ENCODE data around the gene PIK3C3.
"Not testable (repeated sequence)": the region's sequence is repeated elsewhere in the genome, so short reads cannot be mapped to it uniquely, and the experiment has no call there.

PIK3C3 gene

DNA sequence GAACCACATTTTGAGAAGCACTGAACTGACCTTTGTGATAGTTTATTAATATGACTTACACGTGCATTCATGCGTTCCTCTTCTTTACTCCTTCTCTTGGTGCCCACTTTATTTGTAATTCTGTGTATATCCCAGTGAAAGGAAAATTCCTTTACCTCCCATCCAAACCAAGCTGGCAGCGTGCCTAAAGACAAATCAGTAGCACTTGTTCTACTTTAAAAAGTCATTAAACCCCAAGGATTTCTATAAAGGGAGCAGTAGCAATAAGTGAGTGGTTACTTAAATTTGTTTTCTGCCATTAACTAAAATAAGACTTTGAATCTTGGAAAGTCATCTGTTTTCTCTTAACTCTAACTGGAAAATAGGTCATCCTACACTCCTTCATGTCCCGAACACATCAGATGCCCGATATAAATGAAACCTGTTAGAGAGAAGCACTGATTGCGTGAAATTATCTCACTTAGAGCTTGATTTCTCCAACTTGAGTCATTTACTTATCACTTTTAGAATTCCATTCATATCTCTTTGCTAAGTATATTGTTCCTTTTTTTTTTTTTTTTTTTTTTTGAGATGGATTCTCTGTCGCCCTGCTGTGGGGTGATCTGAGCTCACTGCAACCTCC lies 10.7 kb downstream of the PIK3C3 start:
- DNase-seq (ENCODE audit: low read depth), result no peak

DNA sequence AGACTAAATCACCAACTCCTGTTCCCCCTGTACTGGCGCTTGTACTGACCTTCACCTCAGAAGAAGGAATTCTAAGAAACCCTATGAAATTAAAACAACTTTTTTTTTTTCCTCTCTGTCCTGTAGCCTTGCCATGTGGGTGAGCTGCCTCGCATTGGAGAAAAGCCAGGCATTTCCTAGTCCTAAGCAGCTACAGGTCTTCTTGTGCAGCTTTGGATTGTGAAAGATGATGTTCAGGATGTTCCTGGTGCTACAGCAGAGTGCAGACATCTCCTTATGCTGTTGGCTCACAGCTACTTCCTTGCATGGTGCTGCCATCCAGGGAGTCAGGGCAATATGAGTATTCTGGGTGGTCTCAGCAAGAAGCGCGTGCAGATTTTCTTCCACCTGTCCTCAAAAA lies 11.9 kb downstream of the PIK3C3 start:
- no peak for DNase-seq (ENCODE audit: low read depth)

DNA sequence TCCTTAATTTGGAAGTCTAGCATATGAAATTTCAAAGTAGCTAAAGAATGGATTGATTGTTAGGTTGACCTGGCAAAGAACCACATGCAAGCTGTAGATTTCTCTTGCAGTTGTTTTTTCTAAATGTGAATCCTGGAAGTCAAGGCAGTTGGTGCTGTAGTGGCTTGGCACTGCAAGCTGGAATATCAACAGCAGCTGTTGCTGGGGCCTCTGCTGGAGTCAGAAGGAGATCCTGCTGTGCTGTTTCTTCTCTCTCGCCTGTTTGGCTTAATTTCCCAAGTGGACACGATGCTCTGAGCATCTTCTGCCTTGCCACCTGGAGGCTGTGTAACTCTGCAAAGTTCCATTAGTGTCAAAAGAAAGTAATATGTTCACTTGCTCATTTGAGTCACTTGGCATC lies 12.6 kb downstream of the PIK3C3 start:
- no peak for DNase-seq (ENCODE audit: low read depth)

DNA sequence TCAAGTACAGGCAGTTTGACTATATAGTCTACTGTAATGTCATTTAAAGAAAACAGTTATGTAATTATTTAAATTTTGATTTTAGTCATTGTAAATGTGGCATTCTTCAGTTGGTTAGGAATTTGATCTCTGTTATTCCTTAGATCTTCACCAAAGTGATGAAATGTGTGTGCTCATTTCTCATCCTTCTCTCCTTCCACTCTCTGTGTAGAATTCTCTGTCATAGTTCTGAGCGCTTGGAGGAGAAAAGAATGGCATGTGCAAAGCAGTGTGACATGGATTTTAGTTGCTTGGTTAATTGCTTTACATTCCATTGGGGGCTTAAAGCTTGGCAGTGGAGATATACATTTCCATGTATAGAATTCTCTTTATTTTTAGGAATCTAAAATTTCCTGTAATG lies 14.8 kb downstream of the PIK3C3 start:
- no peak for DNase-seq (ENCODE audit: low read depth)

DNA sequence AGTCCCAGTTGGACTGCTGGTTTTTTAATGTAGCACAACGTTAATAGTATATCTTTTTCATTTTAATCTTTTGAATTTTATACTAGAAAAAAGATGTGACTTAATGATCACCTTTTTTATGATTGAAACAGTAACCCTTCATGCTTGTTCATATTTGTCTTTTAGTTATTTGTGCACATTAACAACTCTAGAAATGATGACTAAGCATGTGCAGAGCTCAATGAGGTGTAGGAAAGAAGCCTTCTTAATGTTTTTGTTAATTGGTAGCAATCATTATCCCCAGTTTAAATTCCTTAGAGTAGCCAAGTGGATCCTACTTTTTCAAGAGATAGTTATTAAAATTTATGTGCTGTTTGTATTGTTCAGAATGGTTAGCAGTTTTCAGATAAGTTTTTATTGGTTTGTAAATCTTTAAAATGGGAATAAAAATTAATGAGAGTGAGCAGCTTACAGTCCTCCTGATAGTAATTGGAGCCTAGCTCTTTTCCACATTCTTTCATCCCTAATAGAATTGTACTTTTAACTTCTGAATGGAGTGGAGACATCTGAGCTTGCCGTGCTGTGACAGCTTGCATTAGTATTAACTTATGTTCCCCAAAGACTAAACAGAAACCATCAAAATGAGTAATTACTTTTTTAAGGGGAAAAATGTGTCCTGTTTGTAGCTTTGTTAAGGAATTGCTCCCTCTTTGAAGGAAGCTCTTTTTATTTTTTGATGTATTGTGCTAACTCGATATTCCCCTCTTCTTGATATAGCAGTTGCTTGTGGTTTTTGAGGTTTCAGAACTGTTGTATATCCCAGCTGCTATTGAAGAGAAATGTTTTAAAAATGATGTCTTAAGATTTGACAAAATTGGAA lies 17.3 kb downstream of the PIK3C3 start:
- DNase-seq (ENCODE audit: low read depth), result no peak

DNA sequence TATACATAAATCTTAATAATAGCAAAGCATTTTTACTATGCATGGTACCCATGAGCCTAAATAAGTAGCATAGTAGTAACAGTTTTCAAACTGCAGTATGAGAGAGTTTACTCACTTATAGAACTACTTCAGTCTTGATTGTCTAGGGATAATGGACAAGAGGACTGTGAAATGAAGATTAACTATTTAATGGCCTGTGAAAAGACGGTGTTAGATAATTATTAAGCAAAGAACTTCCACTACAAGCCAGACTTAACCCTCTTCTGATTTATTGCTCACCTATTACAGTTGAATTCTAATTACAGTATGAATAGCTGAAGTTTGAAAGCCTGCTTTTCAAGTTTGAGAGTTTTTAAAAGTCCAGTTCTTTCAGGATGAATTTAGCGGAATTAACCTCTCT lies 18.9 kb downstream of the PIK3C3 start:
- no peak for DNase-seq (ENCODE audit: low read depth)

DNA sequence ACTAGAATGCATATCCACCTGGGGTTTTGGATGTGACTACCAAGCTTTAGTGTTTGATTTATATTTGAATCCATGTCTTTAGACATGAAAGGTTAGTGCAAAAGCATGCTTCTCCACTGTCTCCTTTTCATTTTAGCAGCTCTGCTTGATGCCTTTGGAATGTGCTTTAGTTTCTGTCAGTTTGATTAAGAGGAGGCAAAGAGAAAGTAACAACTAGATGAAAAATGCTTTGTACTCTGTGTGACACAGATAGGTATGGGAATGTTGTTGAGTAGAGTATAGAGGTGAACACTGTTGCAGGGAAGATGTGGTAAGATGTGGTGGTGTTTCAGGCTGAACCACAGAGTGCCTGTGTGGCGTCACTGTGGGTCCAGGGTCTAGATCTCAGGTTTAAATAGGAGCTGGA lies 19.8 kb downstream of the PIK3C3 start:
- DNase-seq (ENCODE audit: low read depth), result no peak

DNA sequence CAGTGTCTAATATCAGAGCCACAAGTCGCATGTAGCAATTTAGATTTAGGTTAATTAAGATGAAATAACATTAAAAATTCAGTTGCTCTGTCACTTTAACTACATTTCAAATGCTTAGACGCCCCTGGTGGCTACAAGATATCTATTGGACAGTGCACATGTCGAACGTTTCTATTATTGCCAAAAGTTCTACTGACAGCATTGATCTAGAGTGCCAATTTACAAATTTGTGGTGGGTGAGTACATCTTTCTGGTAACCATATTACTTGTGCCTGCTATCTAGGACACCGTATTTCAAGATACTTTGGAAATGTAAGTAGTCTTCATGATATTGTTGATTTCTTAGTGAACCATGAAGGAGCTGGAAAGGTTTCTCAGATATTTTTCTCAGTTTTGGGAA lies 20.2 kb downstream of the PIK3C3 start:
- DNase-seq (ENCODE audit: low read depth), result no peak

DNA sequence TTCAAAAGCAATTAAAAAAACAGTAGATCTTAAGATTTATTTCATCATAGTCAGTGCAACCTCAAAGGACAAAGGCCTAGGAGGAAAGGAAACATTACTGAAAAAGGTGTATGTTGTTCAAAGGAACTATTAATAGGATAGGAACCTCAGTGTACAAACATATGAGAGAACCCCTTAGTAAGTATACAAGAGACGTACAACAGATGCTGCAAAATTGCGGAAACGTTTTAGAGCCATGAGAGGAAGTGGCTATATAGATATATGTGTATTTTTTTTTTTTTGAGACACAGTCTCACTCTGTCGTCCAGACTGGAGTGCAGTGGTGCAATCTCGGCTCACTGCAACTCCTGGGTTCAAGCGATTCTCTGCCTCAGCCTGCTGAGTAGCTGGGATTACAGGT lies 22.2 kb downstream of the PIK3C3 start:
- DNase-seq (ENCODE audit: low read depth), result no peak

DNA sequence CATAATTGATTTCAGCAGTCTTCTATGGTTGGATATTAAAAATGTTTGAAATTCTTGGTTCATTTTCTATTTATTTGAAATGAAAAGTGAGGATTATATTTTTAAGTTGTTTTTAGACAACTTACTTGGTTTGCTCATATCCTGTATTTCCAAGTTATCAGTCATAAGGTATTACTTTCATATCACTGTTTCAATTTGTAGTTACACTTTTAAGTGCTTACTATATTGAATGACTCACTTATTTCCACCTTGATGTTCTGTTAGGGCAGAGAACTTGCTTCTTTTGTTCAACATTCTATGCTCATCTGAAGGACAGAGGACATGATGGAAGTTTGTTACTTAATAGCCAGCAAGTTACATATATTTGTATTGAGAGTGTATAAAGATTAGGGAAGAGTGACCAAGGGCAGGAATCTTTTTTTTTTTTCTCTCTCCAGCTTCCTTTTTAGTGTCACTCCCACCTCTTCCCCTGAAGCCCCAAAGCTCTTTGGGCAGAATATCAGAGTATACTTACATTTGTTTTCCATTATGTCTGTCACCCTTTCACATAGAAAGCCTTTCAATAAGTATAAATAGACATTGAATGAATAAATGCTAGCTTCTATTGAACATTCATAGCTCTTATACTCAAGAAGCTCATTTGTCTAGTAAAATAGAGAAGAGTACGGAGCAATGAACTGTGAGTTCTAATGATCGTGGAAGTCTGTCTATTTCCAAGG lies 28.1 kb downstream of the PIK3C3 start:
- no peak for DNase-seq (ENCODE audit: low read depth)

DNA sequence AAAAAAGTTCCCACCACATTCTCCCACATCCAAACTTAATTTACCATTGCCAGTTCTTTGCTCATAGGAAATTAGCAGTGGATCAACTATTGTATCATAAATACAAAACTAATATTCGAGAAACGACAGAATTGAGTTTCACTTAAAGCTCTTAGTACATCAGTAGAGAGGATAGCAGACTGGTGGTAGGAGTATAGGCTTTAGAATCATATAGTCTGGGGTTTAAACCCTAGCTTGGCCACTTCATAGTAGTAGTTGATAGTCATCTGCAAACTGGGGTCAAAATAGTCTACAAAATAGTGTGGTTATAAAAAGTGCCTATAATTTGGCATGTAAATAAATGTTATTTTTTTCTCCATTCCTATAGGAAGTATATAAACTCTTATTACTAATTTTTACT lies 30.9 kb downstream of the PIK3C3 start:
- no peak for DNase-seq (ENCODE audit: low read depth)

DNA sequence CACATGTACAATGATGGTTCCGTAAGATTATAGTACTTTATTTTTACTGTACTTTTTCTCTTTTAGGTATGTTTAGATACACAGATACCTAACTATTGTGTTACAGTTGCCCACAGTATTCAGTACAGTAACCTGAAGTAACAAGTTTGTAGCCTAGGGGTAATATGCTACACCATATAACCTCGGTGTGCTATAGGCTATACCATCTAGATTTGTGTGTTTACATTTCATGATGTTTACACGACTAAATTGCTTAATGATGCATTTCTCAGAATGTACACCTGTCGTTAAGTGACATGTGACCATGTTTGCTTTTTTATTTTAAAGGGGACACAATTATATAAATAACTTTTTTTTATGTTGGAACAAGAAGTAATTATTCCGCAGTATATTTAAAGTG lies 34.5 kb downstream of the PIK3C3 start:
- DNase-seq (ENCODE audit: low read depth), result no peak

DNA sequence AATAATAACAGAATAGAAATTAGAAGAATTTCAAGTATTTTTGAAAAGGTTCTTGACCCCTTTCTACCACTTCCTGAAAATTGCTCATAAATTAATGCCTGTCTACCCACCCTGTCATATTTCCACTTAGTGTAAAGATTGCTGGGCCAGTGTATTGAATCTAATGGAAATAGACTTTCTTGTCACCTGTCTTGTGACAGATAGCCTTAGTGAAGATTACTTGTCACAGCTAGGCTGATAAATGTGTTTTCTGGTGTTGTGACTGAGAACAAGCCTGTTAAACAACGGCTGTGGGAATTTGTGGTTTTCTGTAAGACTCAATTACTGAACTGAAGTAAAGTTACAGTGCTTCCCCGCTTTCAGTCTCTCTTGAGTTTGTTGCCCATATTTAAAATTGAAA lies 37.0 kb downstream of the PIK3C3 start:
- no peak for DNase-seq (ENCODE audit: low read depth)

DNA sequence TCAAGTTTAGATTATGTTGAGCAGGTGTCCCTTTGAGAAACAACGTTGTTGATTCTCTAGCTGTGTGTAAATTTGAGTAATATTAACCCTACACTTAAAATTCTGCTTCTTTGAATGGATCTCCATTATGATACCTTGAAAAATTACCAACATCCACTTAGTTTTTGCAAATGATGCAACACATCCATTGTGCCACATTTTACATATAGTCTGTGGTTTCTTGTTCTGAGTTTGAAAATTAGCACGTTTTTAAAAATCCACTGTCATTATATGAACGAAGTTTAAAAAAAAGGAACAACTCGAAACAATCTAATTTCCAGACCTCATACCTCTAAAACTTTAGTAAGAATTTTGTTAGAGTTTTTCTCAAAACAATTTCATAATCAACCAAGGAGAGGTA lies 37.7 kb downstream of the PIK3C3 start:
- no peak for DNase-seq (ENCODE audit: low read depth)

DNA sequence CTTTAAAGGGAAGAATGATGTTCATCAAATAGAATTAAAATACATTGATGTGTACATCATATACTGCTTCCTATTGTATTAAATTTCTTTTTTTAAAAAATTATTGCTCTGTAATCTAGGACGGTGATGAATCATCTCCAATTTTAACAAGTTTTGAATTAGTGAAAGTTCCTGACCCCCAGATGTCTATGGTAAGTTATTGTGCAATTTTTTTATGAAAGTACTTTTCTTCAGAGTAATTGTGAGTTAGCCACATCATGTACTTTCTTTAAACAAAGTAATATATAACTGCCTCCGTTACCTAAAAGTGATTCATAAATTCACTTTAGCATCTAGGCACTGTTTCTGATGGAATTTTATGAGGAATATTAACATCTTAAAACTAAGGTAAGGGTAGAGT lies 38.1 kb downstream of the PIK3C3 start:
- no peak for DNase-seq (ENCODE audit: low read depth)

DNA sequence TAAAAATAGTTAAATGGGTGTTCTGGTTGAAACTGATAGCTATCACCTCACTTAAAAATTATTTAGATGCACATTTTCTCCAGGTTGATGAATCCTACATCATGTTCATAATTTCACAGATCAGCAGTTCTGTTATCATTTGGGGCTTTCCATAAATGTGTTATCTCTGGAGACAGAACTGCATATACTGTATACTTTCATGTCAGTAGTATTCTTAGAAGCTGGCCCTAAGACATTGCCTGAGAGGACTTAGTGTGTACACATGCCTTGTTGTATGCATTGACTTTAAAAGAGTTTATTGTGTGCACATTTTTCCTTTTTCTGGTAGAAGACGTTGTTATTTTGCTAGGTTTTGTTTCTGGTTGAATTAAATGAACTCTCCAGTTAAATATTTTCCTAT lies 41.0 kb downstream of the PIK3C3 start:
- DNase-seq (ENCODE audit: low read depth), result no peak

DNA sequence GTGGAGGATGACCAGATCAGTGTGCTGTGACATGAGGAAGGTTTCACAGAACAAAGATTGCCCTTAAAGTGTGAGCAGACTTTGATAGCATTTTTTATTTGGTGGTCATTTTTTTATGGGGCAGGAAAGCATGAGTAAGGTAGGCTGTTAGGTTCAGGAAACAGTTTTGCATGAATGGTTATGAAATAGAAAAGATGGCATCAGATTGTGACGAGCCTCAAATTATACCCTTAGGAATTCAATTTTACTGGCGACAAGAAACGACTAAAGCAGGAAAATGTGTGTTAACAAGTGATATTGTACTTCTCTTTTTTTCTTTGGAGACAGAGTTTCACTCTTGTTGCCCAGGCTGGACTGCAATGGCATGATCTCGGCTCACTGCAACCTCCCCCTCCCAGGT lies 44.7 kb downstream of the PIK3C3 start:
- no peak for DNase-seq (ENCODE audit: low read depth)

DNA sequence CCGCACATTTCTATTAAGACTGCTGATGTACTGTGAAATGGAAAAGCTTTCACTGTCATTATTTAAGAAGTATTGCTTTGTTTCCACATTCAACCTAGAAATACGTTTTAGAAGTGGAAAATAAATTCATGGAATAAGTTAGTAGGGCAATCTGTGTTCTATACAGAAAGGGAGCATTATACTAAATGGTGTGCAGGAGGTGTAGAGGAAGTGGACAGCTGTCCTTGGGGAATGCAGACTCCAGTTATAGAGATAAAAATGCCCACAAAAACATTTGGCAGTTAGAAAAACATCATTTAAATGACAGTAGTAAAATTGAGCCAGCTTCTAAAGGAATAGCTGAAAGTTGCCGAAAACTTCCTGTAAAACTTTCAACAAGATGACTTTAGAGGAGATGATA lies 46.8 kb downstream of the PIK3C3 start:
- no peak for DNase-seq (ENCODE audit: low read depth)

DNA sequence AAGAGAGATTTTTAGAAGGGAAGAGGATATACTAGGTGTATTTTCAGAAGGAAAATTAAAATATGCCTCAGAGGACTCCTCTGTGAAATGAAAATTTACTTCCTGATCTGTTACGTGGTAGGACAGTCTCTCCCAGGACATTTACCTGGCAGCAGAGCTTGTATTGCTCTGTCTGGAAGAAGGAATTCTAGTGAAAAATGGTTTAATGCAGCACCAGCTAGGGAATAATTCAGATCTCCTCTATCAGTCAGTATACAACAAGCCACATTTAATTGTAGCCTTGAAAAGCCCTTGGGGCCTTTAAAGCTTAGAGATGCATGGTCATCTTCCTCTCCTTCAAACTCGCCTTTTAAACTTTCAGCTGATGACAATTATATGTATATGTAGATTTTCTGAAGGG lies 49.6 kb downstream of the PIK3C3 start:
- no peak for DNase-seq (ENCODE audit: low read depth)

DNA sequence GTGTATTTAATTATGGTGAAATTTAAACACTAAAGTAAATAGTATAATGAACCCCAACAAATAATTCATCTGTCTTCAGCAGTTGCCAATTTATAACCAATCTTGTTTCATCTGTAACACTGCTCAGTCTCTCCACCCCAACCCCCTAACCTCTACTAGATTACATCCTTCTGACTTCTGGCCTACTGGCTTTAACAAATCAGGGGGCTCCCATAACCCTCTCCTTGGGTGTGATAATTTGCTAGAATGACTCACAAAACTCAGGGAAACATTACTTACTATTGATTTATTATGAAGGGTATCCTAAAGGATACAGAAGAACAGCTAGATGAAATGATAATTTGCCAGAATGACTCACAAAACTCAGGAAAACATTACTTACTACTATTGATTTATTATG lies 50.7 kb downstream of the PIK3C3 start:
- DNase-seq (ENCODE audit: low read depth), result no peak

DNA sequence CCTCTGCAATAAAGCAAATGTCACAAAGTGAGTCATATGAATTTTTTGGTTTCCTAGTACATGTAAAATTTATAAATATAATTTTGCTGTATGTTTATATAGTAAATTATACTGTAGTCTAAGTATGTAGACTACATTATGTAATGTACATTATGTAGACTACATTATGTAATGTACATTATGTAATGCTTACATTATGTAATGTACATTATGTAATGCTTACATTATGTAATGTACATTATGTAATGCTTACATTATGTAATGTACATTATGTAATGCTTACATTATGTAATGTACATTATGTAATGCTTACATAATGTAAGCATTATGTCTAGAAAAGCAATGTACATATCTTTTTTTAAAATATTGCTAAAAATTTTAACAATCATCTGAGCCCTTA lies 54.4 kb downstream of the PIK3C3 start:
- not testable (repeated sequence) for DNase-seq (ENCODE audit: low read depth)

DNA sequence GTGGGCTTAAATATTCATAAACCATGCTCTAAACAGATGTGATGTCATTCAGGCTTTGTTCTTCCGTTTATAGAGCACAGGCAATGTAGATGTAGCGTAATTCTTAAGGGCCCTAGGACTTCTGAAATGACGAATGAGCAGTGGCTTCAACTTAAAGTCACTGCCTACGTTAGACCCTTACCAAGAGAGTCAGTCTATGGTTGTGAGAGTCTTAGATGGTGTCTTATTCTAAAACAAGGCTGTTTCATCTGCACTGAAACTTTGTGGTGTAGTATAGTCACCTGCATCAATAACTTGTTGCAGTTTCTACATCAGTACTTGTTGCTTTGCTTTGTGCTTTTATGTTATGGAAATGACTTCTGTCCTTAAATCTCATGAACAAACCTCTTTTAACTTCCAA lies 56.0 kb downstream of the PIK3C3 start:
- DNase-seq (ENCODE audit: low read depth), result no peak

DNA sequence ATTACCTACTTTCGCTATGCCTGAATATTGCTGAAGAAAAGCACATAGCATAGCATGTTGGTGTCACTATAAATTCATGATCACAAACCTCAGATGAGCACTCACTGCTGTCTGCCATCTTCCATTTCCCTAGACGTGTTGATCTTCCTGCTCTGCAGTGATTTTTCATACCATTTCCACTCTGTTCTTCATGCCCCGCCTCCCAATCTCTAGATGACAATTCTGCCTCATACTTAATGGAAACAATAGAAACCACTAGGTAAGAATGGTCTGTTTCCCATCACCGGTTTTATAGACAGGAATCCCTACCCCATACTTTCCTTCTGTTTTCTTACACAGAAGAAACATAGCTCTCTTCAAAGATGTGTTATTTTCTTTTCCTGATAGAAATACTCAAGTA lies 63.8 kb downstream of the PIK3C3 start:
- DNase-seq (ENCODE audit: low read depth), result no peak

All from stimulated activated CD8-positive, alpha-beta memory T cell treated with anti-CD3 and anti-CD28 coated beads, Interleukin-15, amount 100 ng/mL, for 1 hour (primary cell).